ENCODE measurements around the gene ABLIM3.

DNA sequence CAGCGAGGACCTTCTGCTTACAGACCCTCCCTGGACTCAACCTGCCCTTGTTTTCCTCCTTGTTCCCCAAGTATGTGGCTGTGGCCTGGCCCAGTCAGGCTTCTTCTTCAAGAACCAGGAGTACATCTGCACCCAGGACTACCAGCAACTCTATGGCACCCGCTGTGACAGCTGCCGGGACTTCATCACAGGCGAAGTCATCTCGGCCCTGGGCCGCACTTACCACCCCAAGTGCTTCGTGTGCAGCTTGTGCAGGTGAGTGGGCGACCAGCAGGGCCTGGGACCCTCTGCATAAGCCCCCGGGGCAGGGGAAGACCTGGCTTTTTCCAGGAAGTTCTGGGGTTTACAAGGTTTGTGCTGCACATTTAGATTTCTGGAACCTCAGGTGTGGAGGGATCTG, 56.9 kb downstream of the ABLIM3 start:
- TF ChIP-seq, protein P1, sequence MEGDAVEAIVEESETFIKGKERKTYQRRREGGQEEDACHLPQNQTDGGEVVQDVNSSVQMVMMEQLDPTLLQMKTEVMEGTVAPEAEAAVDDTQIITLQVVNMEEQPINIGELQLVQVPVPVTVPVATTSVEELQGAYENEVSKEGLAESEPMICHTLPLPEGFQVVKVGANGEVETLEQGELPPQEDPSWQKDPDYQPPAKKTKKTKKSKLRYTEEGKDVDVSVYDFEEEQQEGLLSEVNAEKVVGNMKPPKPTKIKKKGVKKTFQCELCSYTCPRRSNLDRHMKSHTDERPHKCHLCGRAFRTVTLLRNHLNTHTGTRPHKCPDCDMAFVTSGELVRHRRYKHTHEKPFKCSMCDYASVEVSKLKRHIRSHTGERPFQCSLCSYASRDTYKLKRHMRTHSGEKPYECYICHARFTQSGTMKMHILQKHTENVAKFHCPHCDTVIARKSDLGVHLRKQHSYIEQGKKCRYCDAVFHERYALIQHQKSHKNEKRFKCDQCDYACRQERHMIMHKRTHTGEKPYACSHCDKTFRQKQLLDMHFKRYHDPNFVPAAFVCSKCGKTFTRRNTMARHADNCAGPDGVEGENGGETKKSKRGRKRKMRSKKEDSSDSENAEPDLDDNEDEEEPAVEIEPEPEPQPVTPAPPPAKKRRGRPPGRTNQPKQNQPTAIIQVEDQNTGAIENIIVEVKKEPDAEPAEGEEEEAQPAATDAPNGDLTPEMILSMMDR (IDR thresholded peaks at IDR 0.05), result no peak
- TF ChIP-seq POLR2AphosphoS5 (IDR thresholded peaks at IDR 0.05; ENCODE audit: low read depth, low read length) (no peak), SIN3A (IDR thresholded peaks at IDR 0.05; ENCODE audit: borderline replicate concordance, insufficient read depth, low read depth, low read length) (no peak)

Measured in Panc1 (cell line).